ENCODE measurements around the gene CT45A2.
"Not testable (repeated sequence)": the region's sequence is repeated elsewhere in the genome, so short reads cannot be mapped to it uniquely, and the experiment has no call there.

CT45A2 gene, protein sequence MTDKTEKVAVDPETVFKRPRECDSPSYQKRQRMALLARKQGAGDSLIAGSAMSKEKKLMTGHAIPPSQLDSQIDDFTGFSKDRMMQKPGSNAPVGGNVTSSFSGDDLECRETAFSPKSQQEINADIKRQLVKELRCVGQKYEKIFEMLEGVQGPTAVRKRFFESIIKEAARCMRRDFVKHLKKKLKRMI

DNA sequence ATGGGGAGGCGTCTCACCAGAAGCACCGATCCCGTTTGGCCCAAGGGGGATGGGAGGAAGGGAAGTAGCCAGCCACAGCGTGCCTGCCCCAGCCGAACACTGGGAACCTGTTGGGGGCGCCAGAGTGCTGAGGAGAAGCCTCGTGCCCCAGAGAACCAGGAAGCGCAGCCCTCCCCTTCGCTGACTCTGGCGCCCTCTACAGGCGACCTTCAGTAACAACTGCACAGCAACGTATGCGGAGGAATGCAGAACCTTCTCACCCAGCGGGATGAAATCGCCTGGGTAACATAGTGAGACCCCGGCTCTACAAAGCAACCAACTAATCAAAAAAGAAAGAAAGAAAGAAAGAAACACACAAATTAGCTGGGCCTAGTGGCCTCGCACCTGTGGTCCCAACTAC is at the start of gene CT45A2:
TSS of gene CT45A2 (minus strand) at position 101 of the 400 bp plus-strand sequence. CDS start 3,747 bp downstream, outside the sequence.
- not testable (repeated sequence) for DNase-seq

DNA sequence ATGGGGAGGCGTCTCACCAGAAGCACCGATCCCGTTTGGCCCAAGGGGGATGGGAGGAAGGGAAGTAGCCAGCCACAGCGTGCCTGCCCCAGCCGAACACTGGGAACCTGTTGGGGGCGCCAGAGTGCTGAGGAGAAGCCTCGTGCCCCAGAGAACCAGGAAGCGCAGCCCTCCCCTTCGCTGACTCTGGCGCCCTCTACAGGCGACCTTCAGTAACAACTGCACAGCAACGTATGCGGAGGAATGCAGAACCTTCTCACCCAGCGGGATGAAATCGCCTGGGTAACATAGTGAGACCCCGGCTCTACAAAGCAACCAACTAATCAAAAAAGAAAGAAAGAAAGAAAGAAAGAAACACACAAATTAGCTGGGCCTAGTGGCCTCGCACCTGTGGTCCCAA is 34.6 kb upstream of the CT45A2 start, which contains the start of gene CT45A8:
TSS of gene CT45A8 (minus strand) at position 101 of the 400 bp plus-strand sequence. CDS start 3,755 bp downstream, outside the sequence.
- DNase-seq = not testable (repeated sequence)

DNA sequence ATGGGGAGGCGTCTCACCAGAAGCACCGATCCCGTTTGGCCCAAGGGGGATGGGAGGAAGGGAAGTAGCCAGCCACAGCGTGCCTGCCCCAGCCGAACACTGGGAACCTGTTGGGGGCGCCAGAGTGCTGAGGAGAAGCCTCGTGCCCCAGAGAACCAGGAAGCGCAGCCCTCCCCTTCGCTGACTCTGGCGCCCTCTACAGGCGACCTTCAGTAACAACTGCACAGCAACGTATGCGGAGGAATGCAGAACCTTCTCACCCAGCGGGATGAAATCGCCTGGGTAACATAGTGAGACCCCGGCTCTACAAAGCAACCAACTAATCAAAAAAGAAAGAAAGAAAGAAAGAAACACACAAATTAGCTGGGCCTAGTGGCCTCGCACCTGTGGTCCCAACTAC is 17.4 kb upstream of the CT45A2 start, which contains the start of gene CT45A7:
TSS of gene CT45A7 (minus strand) at position 101 of the 400 bp plus-strand sequence. CDS start 3,747 bp downstream, outside the sequence.
- DNase-seq = not testable (repeated sequence)

DNA sequence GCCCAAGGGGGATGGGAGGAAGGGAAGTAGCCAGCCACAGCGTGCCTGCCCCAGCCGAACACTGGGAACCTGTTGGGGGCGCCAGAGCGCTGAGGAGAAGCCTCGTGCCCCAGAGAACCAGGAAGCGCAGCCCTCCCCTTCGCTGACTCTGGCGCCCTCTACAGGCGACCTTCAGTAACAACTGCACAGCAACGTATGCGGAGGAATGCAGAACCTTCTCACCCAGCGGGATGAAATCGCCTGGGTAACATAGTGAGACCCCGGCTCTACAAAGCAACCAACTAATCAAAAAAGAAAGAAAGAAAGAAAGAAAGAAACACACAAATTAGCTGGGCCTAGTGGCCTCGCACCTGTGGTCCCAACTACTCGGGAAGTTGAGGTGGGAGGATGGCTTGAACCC is 17.1 kb downstream of the CT45A2 start, which contains the start of gene CT45A6:
TSS of gene CT45A6 (minus strand) at position 101 of the 400 bp plus-strand sequence. CDS start 3,794 bp downstream, outside the sequence.
- not testable (repeated sequence) for DNase-seq

DNA sequence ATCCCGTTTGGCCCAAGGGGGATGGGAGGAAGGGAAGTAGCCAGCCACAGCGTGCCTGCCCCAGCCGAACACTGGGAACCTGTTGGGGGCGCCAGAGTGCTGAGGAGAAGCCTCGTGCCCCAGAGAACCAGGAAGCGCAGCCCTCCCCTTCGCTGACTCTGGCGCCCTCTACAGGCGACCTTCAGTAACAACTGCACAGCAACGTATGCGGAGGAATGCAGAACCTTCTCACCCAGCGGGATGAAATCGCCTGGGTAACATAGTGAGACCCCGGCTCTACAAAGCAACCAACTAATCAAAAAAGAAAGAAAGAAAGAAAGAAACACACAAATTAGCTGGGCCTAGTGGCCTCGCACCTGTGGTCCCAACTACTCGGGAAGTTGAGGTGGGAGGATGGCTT is 34.4 kb downstream of the CT45A2 start, which contains the start of gene CT45A5:
TSS of gene CT45A5 (minus strand) at position 101 of the 400 bp plus-strand sequence. CDS start 3,774 bp downstream, outside the sequence.
- not testable (repeated sequence) for DNase-seq

DNA sequence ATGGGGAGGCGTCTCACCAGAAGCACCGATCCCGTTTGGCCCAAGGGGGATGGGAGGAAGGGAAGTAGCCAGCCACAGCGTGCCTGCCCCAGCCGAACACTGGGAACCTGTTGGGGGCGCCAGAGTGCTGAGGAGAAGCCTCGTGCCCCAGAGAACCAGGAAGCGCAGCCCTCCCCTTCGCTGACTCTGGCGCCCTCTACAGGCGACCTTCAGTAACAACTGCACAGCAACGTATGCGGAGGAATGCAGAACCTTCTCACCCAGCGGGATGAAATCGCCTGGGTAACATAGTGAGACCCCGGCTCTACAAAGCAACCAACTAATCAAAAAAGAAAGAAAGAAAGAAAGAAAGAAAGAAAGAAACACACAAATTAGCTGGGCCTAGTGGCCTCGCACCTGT is 51.7 kb downstream of the CT45A2 start, which contains the start of gene CT45A3:
TSS of gene CT45A3 (minus strand) at position 101 of the 400 bp plus-strand sequence. CDS start 3,747 bp downstream, outside the sequence.
- not testable (repeated sequence) for DNase-seq

All from hematopoietic multipotent progenitor cell treated with erythropoietin and hydrocortisone succinate and interleukin-3 and kit ligand, for 4 days (in vitro differentiated cells).